ENCODE data around the gene ARGLU1. TPM values are rescaled to one million over a fixed set of nuclear protein-coding genes. Genes with fewer than 3 reads are reported as not detected.
A peak's percentile ranks its signal among the peaks of the same experiment; 100 is the strongest.

The ARGLU1 gene
- total and polyA plus RNA-seq, 3 donors from 2014 or later, result 67.6 to 164 (median 148) TPM

DNA sequence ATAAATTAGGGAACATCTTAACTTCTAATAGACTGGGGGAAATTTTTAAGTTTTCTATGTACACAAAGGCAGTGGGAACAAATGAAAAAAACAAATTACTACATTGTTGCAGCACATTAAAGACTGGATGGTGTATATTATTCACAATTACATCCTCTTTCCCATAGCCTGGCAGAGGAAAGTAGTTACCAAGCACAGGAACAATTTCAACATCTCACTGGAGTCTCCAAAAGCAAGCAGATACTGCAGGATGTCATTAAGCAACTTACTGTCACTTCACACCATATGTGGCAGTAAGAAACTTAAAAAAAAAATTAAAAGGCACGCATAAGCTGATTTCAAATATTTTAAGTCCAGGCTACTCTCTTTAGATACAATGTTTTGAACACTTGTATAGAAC is 26.1 kb downstream of the ARGLU1 start:
- Histone ChIP-seq H3K9me3 (no peaks in the 10 kb centered on the region), H3K27ac (no peak overlapping the region), H3K4me3 (no peak overlapping the region), H3K27me3 (no peaks in the 10 kb centered on the region), H3K36me3 (ENCODE audit: low read depth, missing control alignments) (no peaks in the 10 kb centered on the region), H3K4me1 (peaks cover under 1% of the 10 kb centered on the region)
- TF ChIP-seq POLR2A (IDR thresholded peaks at IDR 0.05), result no peak
- TF ChIP-seq, protein P1, sequence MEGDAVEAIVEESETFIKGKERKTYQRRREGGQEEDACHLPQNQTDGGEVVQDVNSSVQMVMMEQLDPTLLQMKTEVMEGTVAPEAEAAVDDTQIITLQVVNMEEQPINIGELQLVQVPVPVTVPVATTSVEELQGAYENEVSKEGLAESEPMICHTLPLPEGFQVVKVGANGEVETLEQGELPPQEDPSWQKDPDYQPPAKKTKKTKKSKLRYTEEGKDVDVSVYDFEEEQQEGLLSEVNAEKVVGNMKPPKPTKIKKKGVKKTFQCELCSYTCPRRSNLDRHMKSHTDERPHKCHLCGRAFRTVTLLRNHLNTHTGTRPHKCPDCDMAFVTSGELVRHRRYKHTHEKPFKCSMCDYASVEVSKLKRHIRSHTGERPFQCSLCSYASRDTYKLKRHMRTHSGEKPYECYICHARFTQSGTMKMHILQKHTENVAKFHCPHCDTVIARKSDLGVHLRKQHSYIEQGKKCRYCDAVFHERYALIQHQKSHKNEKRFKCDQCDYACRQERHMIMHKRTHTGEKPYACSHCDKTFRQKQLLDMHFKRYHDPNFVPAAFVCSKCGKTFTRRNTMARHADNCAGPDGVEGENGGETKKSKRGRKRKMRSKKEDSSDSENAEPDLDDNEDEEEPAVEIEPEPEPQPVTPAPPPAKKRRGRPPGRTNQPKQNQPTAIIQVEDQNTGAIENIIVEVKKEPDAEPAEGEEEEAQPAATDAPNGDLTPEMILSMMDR (IDR thresholded peaks at IDR 0.05), result no peak
- intact Hi-C loops (cut with DNase I; ENCODE audit: low total_unique reads), result no loop called here
- 68 to 86% methylated on average over 1 of the region's 1 CpG for WGBS, 2 donors
- DNase-seq, result no peak

DNA sequence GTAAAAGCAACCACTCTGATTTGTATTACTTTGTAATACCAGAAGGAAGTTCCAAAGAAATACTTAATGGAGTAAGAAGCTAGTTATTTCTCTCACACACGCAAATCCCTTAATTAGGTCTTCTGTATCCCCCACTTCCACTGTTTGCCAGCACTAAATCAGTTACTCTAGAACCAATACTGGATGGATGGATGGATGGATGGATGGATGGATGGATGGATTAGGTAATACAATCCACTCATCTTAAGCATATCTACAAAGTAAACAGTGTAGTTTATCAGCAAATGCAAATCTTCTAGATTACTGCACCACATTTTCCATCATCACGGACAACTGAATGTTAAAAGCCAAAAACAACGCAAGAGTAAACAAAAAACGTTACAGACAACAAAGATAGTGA is 27.3 kb downstream of the ARGLU1 start:
- Histone ChIP-seq H3K4me3 (no peak overlapping the region), H3K9me3 (no peaks in the 10 kb centered on the region), H3K36me3 (ENCODE audit: low read depth, missing control alignments) (no peaks in the 10 kb centered on the region), H3K27ac (no peak overlapping the region), H3K4me1 (peaks cover 9% of the 10 kb centered on the region), H3K27me3 (no peaks in the 10 kb centered on the region)
- no peak for TF ChIP-seq POLR2A (IDR thresholded peaks at IDR 0.05)
- TF ChIP-seq, protein P1 (IDR thresholded peaks at IDR 0.05), result no peak
- intact Hi-C loops (cut with DNase I; ENCODE audit: low total_unique reads), result no loop called here
- WGBS, 2 donors, result 76 to 78% methylated on average over 4 of the region's 4 CpGs
- DNase-seq, result no peak

DNA sequence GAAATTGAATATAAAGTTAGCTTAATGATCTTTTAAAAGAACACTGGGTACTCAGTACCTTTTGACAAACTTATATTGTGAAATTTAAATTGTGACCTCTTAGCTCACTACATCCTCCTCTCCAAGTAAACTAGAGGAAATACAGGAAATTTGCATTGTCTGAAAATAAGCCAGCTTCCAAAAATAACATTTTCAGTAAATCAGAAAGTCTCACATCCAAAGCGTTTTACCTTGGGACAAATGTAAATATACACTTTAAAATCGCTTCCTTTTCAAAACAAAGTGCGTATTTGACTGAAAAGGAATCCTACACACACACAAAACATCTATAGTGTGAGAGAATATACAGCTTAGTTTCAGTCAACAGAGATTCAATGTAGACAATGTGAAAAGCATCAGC is 30.4 kb downstream of the ARGLU1 start:
- TF ChIP-seq, protein P1 (IDR thresholded peaks at IDR 0.05), result no peak
- no peak for TF ChIP-seq POLR2A (IDR thresholded peaks at IDR 0.05)
- DNase-seq, result no peak
- Histone ChIP-seq H3K36me3 (ENCODE audit: low read depth, missing control alignments) (no peaks in the 10 kb centered on the region), H3K27ac (no peak overlapping the region), H3K4me3 (no peak overlapping the region), H3K9me3 (no peaks in the 10 kb centered on the region), H3K27me3 (no peaks in the 10 kb centered on the region), H3K4me1 (peaks cover 9% of the 10 kb centered on the region)
- intact Hi-C loops (cut with DNase I; ENCODE audit: low total_unique reads), result no loop called here
- 56 to 62% methylated on average over 3 of the region's 3 CpGs for WGBS, 2 donors

DNA sequence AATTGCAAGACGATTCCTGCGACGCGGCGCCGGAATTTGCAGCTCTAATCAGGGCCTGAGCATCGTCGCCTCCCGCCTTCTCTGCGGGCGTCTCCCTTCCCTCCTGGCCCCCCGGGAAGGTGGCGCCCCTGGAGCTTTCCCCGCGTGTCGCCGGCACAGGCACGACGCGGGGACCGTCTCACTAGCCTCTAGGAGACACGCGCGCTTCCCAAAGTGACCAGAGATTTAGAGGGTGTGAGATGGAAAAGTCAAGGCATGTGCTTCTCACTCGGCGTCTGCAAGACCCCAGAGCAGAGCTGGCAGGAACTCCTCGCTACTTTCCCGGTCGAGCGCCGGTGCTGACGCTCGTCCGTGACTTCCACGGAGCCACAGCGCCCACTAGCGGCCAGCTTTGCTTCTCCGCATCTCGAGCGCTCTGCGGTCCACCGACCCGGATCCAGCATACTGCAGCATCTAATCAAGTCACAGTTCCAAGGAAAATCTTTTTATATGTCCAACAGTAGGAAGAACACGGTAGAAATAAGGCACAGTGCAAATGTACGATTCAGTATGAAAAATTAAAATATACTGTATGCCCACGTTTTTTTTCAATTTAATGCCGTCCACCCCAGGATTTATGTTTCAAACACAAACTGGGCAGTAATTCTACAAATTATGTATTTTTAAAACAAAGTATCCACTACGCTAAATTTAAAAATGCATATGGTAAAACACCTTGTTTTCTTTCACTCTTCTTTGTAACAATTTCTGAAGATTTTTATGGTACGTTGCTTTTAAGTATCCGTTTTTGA is 31.5 kb downstream of the ARGLU1 start:
- Histone ChIP-seq H3K27ac (peak overlapping the region; percentile 25 to 39), H3K27me3 (no peaks in the 10 kb centered on the region), H3K4me1 (peaks cover 12% of the 10 kb centered on the region), H3K9me3 (no peaks in the 10 kb centered on the region), H3K4me3 (peak overlapping the region; percentile 65 to 67), H3K36me3 (ENCODE audit: low read depth, missing control alignments) (no peaks in the 10 kb centered on the region)
- intact Hi-C loops (cut with DNase I; ENCODE audit: low total_unique reads), result no loop called here
- peak; percentile 95 for DNase-seq
- no peak for TF ChIP-seq POLR2A (IDR thresholded peaks at IDR 0.05)
- TF ChIP-seq, protein P1 (IDR thresholded peaks at IDR 0.05), result peak; percentile 88 to 95 (median 90)
- WGBS, 2 donors, result 4 to 6% methylated on average over 40 to 46 of the region's 50 CpGs
